GM12878 (cell line): ENCODE results near the gene MAP4K2. TPM values are rescaled to one million over a fixed set of nuclear protein-coding genes. Genes with fewer than 3 reads are reported as not detected.

ENCODE experiments used
- ATAC-seq: fragments of 200-7000 bp; cut with Tn5 transposase; 3 replicates; pipeline ENCODE4 v1.9.1; 2020; ENCODE audit warnings: mild to moderate bottlenecking, moderate library complexity
- BruUV-seq: library from RNA; stranded (reverse); fragments of 400-500 nt; replicated peaks from 2 replicates; lab custom pipeline; 2021; lab: Mats Ljungman, UMichigan
- CTCF ChIA-PET: fragments of 300-600 bp; sonication (Branson Sonifier 250); formaldehyde crosslinking; extraction: SDS; loops from one replicate; lab custom pipeline; 2021; ENCODE audit warnings: inconsistent platforms; lab: Yijun Ruan, JAX
- POLR2A ChIA-PET: fragments of 350-600 bp; formaldehyde crosslinking; extraction: SDS; loops from one replicate; lab custom pipeline; 2021; ENCODE audit warnings: inconsistent platforms; lab: Charles Lee
- RAD21 ChIA-PET: fragments of 300-600 bp; sonication (Branson Sonifier 250); formaldehyde crosslinking; loops from one replicate; lab custom pipeline; 2023; ENCODE audit warnings: antibody characterized with exemption; ENCODE audit not compliant: unreplicated experiment; lab: Charles Lee
- SMC1A ChIA-PET: fragments of 300-600 bp; sonication (Branson Sonifier 250); formaldehyde crosslinking; loops from one replicate; lab custom pipeline; 2023; ENCODE audit not compliant: unreplicated experiment, uncharacterized antibody; lab: Charles Lee
- DNase-seq: peaks from one replicate; pipeline ENCODE4 v3.0.0-alpha.2; 2011; ENCODE audit warnings: low read depth, low spot score
- FAIRE-seq: peaks from 3 replicates; lab custom pipeline; 2011; peaks lifted over from hg19 to GRCh38; lab: Jason Lieb, UNC
- H2AFZ ChIP-seq: 2 replicates; pipeline ENCODE4 v1.6.0; 2011; ENCODE audit warnings: low read depth, low read length, control low read depth; ENCODE audit not compliant: control insufficient read depth
- H3K27ac ChIP-seq: 2 replicates; pipeline ENCODE4 v1.5.1; 2011; ENCODE audit warnings: control low read depth; ENCODE audit not compliant: control insufficient read depth, insufficient read depth
- H3K27me3 ChIP-seq, 2 experiments: replicated peaks in 1 of 2; 2 replicates each; pipeline versions ENCODE4 v1.6.0 to v1.6.1; 2011; ENCODE audit warnings: low read length in 1 of 2; ENCODE audit not compliant: control insufficient read depth in 2 of 2, insufficient read depth in 2 of 2
- H3K36me3 ChIP-seq, 2 experiments: 2 replicates each; pipeline ENCODE4 v1.5.1; 2011; ENCODE audit warnings: low read length in 1 of 2; ENCODE audit not compliant: control insufficient read depth in 2 of 2, insufficient read depth in 2 of 2
- H3K4me1 ChIP-seq: 2 replicates; pipeline ENCODE4 v1.6.1; 2011; ENCODE audit warnings: mild to moderate bottlenecking, low read length, moderate library complexity, mixed read lengths; ENCODE audit not compliant: control insufficient read depth, insufficient read depth
- H3K4me2 ChIP-seq: 2 replicates; pipeline ENCODE4 v1.6.0; 2011; ENCODE audit warnings: control low read depth; ENCODE audit not compliant: control insufficient read depth, insufficient read depth
- H3K4me3 ChIP-seq: fragments of 200-600 bp; sonication (generic); 2 replicates; pipeline ENCODE4 v1.5.1; 2016
- H3K79me2 ChIP-seq: 2 replicates; pipeline ENCODE4 v1.6.0; 2011; ENCODE audit warnings: low read length; ENCODE audit not compliant: control insufficient read depth, insufficient read depth
- H3K9ac ChIP-seq: 2 replicates; pipeline ENCODE4 v1.8.0; 2011; ENCODE audit warnings: low read length, control low read depth, mixed read lengths; ENCODE audit not compliant: control insufficient read depth, insufficient read depth
- H3K9me3 ChIP-seq: replicated peaks from 3 replicates; pipeline ENCODE4 v1.5.1; 2011; ENCODE audit warnings: mild to moderate bottlenecking, low read length; ENCODE audit not compliant: control insufficient read depth, insufficient read depth
- H4K20me1 ChIP-seq: 2 replicates; pipeline ENCODE4 v1.6.0; 2011; ENCODE audit not compliant: control insufficient read depth, insufficient read depth
- CREM ChIP-seq: IDR thresholded peaks from 2 replicates; pipeline ENCODE4 v1.6.1; 2014; ENCODE audit warnings: antibody characterized with exemption, low read depth
- EP300 ChIP-seq, 2 experiments: fragments of 150-350 bp in 1 of 2; IDR thresholded peaks; 2 replicates each; pipeline ENCODE4 v1.6.1; 2011 to 2012; ENCODE audit warnings: low read depth in 2 of 2, low read length in 2 of 2, borderline replicate concordance in 1 of 2, improper control_type of control experiment in 1 of 2, inconsistent platforms in 1 of 2; ENCODE audit not compliant: control insufficient read depth in 1 of 2
- FOS ChIP-seq: IDR thresholded peaks from 3 replicates; pipeline ENCODE4 v1.6.1; 2011; ENCODE audit warnings: borderline replicate concordance; ENCODE audit not compliant: insufficient read length; ENCODE audit errors: extremely low read depth
- HDAC2 ChIP-seq: fragments of 200-600 bp; sonication (generic); IDR thresholded peaks from 2 replicates; pipeline ENCODE4 v1.6.1; 2017
- JUNB ChIP-seq: IDR thresholded peaks from 2 replicates; pipeline ENCODE4 v1.6.1; 2016; ENCODE audit warnings: antibody characterized with exemption, mild to moderate bottlenecking
- JUND ChIP-seq: IDR thresholded peaks from 2 replicates; pipeline ENCODE4 v1.6.1; 2012; ENCODE audit warnings: low read depth, mild to moderate bottlenecking, low read length, improper control_type of control experiment, moderate library complexity
- MTA3 ChIP-seq: IDR thresholded peaks from 2 replicates; pipeline ENCODE4 v1.6.1; 2012; ENCODE audit warnings: low read length, inconsistent platforms, borderline replicate concordance
- NFIC ChIP-seq: IDR thresholded peaks from 2 replicates; pipeline ENCODE4 v1.6.1; 2012; ENCODE audit warnings: low read depth, mild to moderate bottlenecking, inconsistent platforms, low read length, moderate library complexity
- SMARCA5 ChIP-seq: fragments of 450-650 bp; IDR thresholded peaks from 2 replicates; pipeline ENCODE4 v1.6.1; 2017; ENCODE audit warnings: mild to moderate bottlenecking
- STAT3 ChIP-seq: IDR thresholded peaks from 2 replicates; pipeline ENCODE4 v1.6.1; 2011; ENCODE audit warnings: low read depth, low read length, improper control_type of control experiment
- SUPT20H ChIP-seq: IDR thresholded peaks from 2 replicates; pipeline ENCODE4 v1.6.1; 2011; ENCODE audit warnings: low read depth, mild to moderate bottlenecking, low read length, moderate library complexity, borderline replicate concordance; ENCODE audit not compliant: control insufficient read depth
- TCF3 ChIP-seq: IDR thresholded peaks from 2 replicates; pipeline ENCODE4 v1.6.1; 2012; ENCODE audit warnings: low read depth, mild to moderate bottlenecking, low read length, borderline replicate concordance; ENCODE audit not compliant: insufficient read depth
- ZNF207 ChIP-seq: fragments of 450-650 bp; IDR thresholded peaks from 2 replicates; pipeline ENCODE4 v1.6.1; 2014; ENCODE audit warnings: antibody characterized with exemption, mild to moderate bottlenecking, borderline replicate concordance
- WGBS: methylation state at CpG from one replicate; pipeline ENCODE4 v1.1.6; 2016; ENCODE audit warnings: low lambda C conversion rate; ENCODE audit not compliant: insufficient replicate concordance, insufficient coverage; ENCODE audit errors: missing lambda C conversion rate; 5-methylcytosine and 5-hydroxymethylcytosine counted together
- in situ Hi-C: fragments of 300-500 bp; cut with MboI; formaldehyde crosslinking; loops from 9 replicates; pipeline ENCODE4 v1.14.3; 2018; ENCODE audit warnings: mixed read lengths
- intact Hi-C: fragments of 100-400 bp; cut with micrococcal nuclease; formaldehyde crosslinking; loops from one replicate; pipeline ENCODE4 v1.14.2; 2022; ENCODE audit not compliant: unreplicated experiment
- polyA plus RNA-seq, 11 experiments: library from polyadenylated mRNA; depleted of rRNA in 4 of 11; unstranded in 6 of 11; stranded (reverse) in 5 of 11; fragments of >200 nt; fragmentation: Nextera tagmentation in 4 of 11; fragmentation: Illumina TruSeq in 1 of 11; extraction: Ambion mirVana in 4 of 11; extraction: Trizol in 1 of 11; gene quantifications; 1 replicate in 1 of 11; 2 replicates in 10 of 11; pipeline versions ENCODE4 v1.2.1 to v1.2.3, GENCODE V29; 2011 to 2016; ENCODE audit warnings: inconsistent platforms in 2 of 11, missing spikeins in 2 of 11, low read depth in 1 of 11
- total RNA-seq, 4 experiments: library from RNA; depleted of rRNA in 3 of 4; stranded (reverse); fragments of >200 nt in 3 of 4; fragmentation: Illumina TruSeq in 1 of 4; extraction: Trizol in 1 of 4; gene quantifications; 2 replicates each; pipeline versions ENCODE4 v1.2.1 to v1.2.3, GENCODE V29; 2013 to 2021
- TF ChIP-seq, protein P1 (sequence below): fragments of 450-650 bp; IDR thresholded peaks from 2 replicates; pipeline ENCODE4 v1.6.1; 2016; ENCODE audit warnings: mild to moderate bottlenecking, moderate library complexity, borderline replicate concordance
- TF ChIP-seq, protein P2 (sequence below): fragments of 450-650 bp; formaldehyde crosslinking; IDR thresholded peaks from 2 replicates; pipeline ENCODE4 v1.5.0; 2022; ENCODE audit warnings: mild to moderate bottlenecking, missing genetic modification characterization

Gene MAP4K2
- total and polyA plus RNA-seq, 10 of the 15 experiments (the other 5 are each of a cell fraction or from before 2014, with no cell fraction given): 0.98 to 78.1 (median 48.9) TPM

DNA sequence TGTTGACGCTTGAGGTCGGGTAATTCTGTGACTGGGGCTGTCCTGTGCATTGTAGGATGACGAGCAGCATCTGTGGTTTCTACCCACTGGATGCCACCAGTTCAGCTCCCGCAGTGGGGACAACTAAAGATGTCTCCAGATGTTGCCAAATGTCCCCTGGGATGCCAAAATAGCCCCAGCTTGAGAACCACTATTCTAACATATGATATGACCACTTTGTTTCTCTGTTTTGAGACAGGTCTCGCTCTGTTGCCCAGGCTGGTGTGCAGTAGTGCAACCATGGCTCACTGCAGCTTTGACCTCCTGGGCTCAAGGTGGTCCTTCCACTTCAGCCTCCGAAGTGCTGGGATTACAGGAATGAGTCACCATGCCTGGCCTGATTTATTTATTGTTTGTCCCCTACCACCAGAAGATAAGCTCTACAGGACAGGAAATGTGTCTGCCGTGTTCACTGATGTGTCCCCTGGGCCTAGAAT, 11.7 kb upstream of the MAP4K2 start:
- 0 out of 2 replicates have a peak overlapping the region, but pooled peaks have one; percentile 11 for H3K4me2 ChIP-seq
- no peaks in the 10 kb centered on the region; the same call in 1 of the 2 replicates for H3K79me2 ChIP-seq
- no TSS peak for BruUV-seq
- WGBS: 0% methylated on average over 7 of the region's 7 CpGs
- no peak overlapping the region for H3K4me3 ChIP-seq
- DNase-seq (peak; percentile 94), FAIRE-seq (peak; percentile 96), ATAC-seq (peak; percentile 73)
- POLR2A ChIA-PET: interaction anchor here (0.6 to 2.0 kb wide), 2 partner anchors 36 to 65 kb away, joined by 3 to 7 read pairs; partner anchors contain the start of gene SF1
- RAD21 ChIA-PET: interaction anchor here (1.2 kb wide), 1 partner anchor 33 kb away, joined by 3 read pairs; no protein-coding TSS in a partner anchor
- intact Hi-C loops (loop anchor here (2.0 kb wide), 1 partner anchor 72 kb away; no protein-coding TSS in a partner anchor), in situ Hi-C loops (no loop called here)
- H4K20me1 ChIP-seq: no peaks in the 10 kb centered on the region
- SMC1A ChIA-PET: interaction anchor here (0.6 to 0.9 kb wide), 3 partner anchors 17 to 69 kb away, joined by 3 to 4 read pairs (median 3); no protein-coding TSS in a partner anchor
- H2AFZ ChIP-seq: peak overlapping the region; percentile 10; the same call in 1 of the 2 replicates
- no peak overlapping the region for H3K9ac ChIP-seq
- H3K4me1 ChIP-seq: peaks cover 18% of the 10 kb centered on the region
- no peak overlapping the region for H3K27ac ChIP-seq
- H3K27me3 ChIP-seq: no peaks in the 10 kb centered on the region
- H3K36me3 ChIP-seq: no peaks in the 10 kb centered on the region
- H3K9me3 ChIP-seq: no peaks in the 10 kb centered on the region
- CTCF ChIA-PET: interaction anchor here (0.9 to 4.4 kb wide), 4 partner anchors 29 to 198 kb away, joined by 3 to 19 read pairs (median 4); no protein-coding TSS in a partner anchor
- TF ChIP-seq JUND (peak; percentile 26; the same call in 1 of the 2 replicates), FOS (no peak), HDAC2 (no peak), NFIC (no peak), TCF3 (peak; percentile 58; the same call in 1 of the 2 replicates), CREM (peak; percentile 14; the same call in 1 of the 2 replicates), MTA3 (peak; percentile 50; the same call in 1 of the 2 replicates), STAT3 (no peak), ZNF207 (no peak), SUPT20H (no peak), JUNB (peak; percentile 65; the same call in 1 of the 2 replicates), EP300 (IDR thresholded peaks at IDR 0.05; ENCODE audit: borderline replicate concordance in 1 of 2, control insufficient read depth in 1 of 2, low read depth in 2 of 2, low read length in 2 of 2) (peak; percentile 18 to 67; a peak in 2 of 4 replicates), SMARCA5 (0 out of 2 replicates have a peak, but pooled peaks have one; percentile 20)
- TF ChIP-seq, protein P1, sequence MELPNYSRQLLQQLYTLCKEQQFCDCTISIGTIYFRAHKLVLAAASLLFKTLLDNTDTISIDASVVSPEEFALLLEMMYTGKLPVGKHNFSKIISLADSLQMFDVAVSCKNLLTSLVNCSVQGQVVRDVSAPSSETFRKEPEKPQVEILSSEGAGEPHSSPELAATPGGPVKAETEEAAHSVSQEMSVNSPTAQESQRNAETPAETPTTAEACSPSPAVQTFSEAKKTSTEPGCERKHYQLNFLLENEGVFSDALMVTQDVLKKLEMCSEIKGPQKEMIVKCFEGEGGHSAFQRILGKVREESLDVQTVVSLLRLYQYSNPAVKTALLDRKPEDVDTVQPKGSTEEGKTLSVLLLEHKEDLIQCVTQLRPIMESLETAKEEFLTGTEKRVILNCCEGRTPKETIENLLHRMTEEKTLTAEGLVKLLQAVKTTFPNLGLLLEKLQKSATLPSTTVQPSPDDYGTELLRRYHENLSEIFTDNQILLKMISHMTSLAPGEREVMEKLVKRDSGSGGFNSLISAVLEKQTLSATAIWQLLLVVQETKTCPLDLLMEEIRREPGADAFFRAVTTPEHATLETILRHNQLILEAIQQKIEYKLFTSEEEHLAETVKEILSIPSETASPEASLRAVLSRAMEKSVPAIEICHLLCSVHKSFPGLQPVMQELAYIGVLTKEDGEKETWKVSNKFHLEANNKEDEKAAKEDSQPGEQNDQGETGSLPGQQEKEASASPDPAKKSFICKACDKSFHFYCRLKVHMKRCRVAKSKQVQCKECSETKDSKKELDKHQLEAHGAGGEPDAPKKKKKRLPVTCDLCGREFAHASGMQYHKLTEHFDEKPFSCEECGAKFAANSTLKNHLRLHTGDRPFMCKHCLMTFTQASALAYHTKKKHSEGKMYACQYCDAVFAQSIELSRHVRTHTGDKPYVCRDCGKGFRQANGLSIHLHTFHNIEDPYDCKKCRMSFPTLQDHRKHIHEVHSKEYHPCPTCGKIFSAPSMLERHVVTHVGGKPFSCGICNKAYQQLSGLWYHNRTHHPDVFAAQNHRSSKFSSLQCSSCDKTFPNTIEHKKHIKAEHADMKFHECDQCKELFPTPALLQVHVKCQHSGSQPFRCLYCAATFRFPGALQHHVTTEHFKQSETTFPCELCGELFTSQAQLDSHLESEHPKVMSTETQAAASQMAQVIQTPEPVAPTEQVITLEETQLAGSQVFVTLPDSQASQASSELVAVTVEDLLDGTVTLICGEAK: no peak
- TF ChIP-seq, protein P2, sequence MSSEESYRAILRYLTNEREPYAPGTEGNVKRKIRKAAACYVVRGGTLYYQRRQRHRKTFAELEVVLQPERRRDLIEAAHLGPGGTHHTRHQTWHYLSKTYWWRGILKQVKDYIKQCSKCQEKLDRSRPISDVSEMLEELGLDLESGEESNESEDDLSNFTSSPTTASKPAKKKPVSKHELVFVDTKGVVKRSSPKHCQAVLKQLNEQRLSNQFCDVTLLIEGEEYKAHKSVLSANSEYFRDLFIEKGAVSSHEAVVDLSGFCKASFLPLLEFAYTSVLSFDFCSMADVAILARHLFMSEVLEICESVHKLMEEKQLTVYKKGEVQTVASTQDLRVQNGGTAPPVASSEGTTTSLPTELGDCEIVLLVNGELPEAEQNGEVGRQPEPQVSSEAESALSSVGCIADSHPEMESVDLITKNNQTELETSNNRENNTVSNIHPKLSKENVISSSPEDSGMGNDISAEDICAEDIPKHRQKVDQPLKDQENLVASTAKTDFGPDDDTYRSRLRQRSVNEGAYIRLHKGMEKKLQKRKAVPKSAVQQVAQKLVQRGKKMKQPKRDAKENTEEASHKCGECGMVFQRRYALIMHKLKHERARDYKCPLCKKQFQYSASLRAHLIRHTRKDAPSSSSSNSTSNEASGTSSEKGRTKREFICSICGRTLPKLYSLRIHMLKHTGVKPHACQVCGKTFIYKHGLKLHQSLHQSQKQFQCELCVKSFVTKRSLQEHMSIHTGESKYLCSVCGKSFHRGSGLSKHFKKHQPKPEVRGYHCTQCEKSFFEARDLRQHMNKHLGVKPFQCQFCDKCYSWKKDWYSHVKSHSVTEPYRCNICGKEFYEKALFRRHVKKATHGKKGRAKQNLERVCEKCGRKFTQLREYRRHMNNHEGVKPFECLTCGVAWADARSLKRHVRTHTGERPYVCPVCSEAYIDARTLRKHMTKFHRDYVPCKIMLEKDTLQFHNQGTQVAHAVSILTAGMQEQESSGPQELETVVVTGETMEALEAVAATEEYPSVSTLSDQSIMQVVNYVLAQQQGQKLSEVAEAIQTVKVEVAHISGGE: no peak
